Endothelial cell of umbilical vein (primary cell): ENCODE results near the gene NEDD9. TPM values are rescaled to one million over a fixed set of nuclear protein-coding genes. Genes with fewer than 3 reads are reported as not detected.

ENCODE experiments used
- BruUV-seq: library from RNA; stranded (reverse); fragments of 400-500 nt; replicated peaks from 2 replicates; lab custom pipeline; 2021; lab: Mats Ljungman, UMichigan
- CTCF ChIA-PET: fragments of 300-600, 350-600 bp; sonication (Branson Sonifier 250); formaldehyde crosslinking; loops from one replicate; lab custom pipeline; 2021; ENCODE audit warnings: antibody characterized with exemption, inconsistent platforms; lab: Charles Lee
- POLR2A ChIA-PET: fragments of 300-600, 350-600 bp; sonication (Branson Sonifier 250); formaldehyde crosslinking; loops from one replicate; lab custom pipeline; 2021; ENCODE audit warnings: antibody characterized with exemption, inconsistent platforms; lab: Charles Lee
- DNase-seq: peaks from one replicate; pipeline ENCODE4 v3.0.0-alpha.2; 2011; ENCODE audit warnings: low read depth, low spot score
- FAIRE-seq: peaks from 2 replicates; lab custom pipeline; 2011; peaks lifted over from hg19 to GRCh38; lab: Jason Lieb, UNC
- H2AFZ ChIP-seq: 2 replicates; pipeline ENCODE4 v1.6.0; 2012; ENCODE audit warnings: low read depth, low read length, control low read depth, inconsistent platforms
- H3K27ac ChIP-seq: 2 replicates; pipeline ENCODE4 v1.5.1; 2011; ENCODE audit warnings: low read depth, mild to moderate bottlenecking, control low read depth, low read length, moderate library complexity; ENCODE audit not compliant: insufficient read depth
- H3K27me3 ChIP-seq, 2 experiments: 2 replicates each; pipeline versions ENCODE4 v1.6.0 to v1.6.1; 2011; ENCODE audit warnings: low read length in 2 of 2, mixed read lengths in 1 of 2; ENCODE audit not compliant: control insufficient read depth in 2 of 2, insufficient read depth in 2 of 2
- H3K36me3 ChIP-seq, 2 experiments: 2 replicates in 1 of 2; 3 replicates in 1 of 2; pipeline ENCODE4 v1.5.1; 2011; ENCODE audit warnings: low read length in 2 of 2, mild to moderate bottlenecking in 1 of 2, moderate library complexity in 1 of 2; ENCODE audit not compliant: control insufficient read depth in 2 of 2, insufficient read depth in 2 of 2; ENCODE audit errors: extremely low read depth in 1 of 2
- H3K4me1 ChIP-seq: 3 replicates; pipeline ENCODE4 v1.5.1; 2011; ENCODE audit warnings: mild to moderate bottlenecking, low read length; ENCODE audit not compliant: control insufficient read depth, insufficient read depth; ENCODE audit errors: extremely low read depth
- H3K4me2 ChIP-seq: 2 replicates; pipeline ENCODE4 v1.6.1; 2011; ENCODE audit warnings: low read length, control low read depth, mixed read lengths; ENCODE audit not compliant: insufficient read depth
- H3K4me3 ChIP-seq, 3 experiments: fragments of 200-600 bp in 1 of 3; sonication (generic), shearing (Covaris generic) in 1 of 3; replicated peaks in 1 of 3; 2 replicates each; pipeline ENCODE4 v1.5.1; 2011 to 2016; ENCODE audit warnings: control low read depth in 3 of 3, low read length in 3 of 3, mild to moderate bottlenecking in 2 of 3, inconsistent platforms in 1 of 3, low read depth in 1 of 3, moderate library complexity in 1 of 3; ENCODE audit not compliant: insufficient read depth in 1 of 3
- H3K79me2 ChIP-seq: 2 replicates; pipeline ENCODE4 v1.6.0; 2012; ENCODE audit warnings: low read length, inconsistent platforms; ENCODE audit not compliant: control insufficient read depth, insufficient read depth
- H3K9ac ChIP-seq: replicated peaks from 2 replicates; pipeline ENCODE3; 2011; ENCODE audit warnings: low read length, control low read depth; ENCODE audit not compliant: insufficient read depth; ENCODE audit errors: extremely low read depth
- H3K9me1 ChIP-seq: replicated peaks from 3 replicates; pipeline ENCODE4 v1.6.0; 2011; ENCODE audit warnings: mild to moderate bottlenecking, low read length; ENCODE audit not compliant: control insufficient read depth, insufficient read depth; ENCODE audit errors: extremely low read depth
- H3K9me3 ChIP-seq: replicated peaks from 2 replicates; pipeline ENCODE4 v1.5.1; 2012; ENCODE audit warnings: low read length, inconsistent platforms; ENCODE audit not compliant: control insufficient read depth, insufficient read depth
- H4K20me1 ChIP-seq: replicated peaks from 2 replicates; pipeline ENCODE3; 2011; ENCODE audit warnings: mild to moderate bottlenecking, low read length; ENCODE audit not compliant: control insufficient read depth, insufficient read depth; ENCODE audit errors: extremely low read depth
- CTCF ChIP-seq, 2 donors: IDR thresholded peaks; 1 replicate in 1 of 2; 2 replicates in 1 of 2; pipeline ENCODE4 v1.5.1; 2011; ENCODE audit warnings: low read length in 2 of 2, mild to moderate bottlenecking in 2 of 2, moderate library complexity in 2 of 2, control low read depth in 1 of 2, inconsistent platforms in 1 of 2, low read depth in 1 of 2; ENCODE audit not compliant: insufficient read depth in 1 of 2; ENCODE audit errors: extremely low read depth in 1 of 2
- EZH2 ChIP-seq: IDR thresholded peaks from 2 replicates; pipeline ENCODE4 v1.6.1; 2012; ENCODE audit warnings: borderline replicate concordance, low read depth, mild to moderate bottlenecking, moderate library complexity, low read length, inconsistent platforms; ENCODE audit not compliant: severe bottlenecking
- FOS ChIP-seq: IDR thresholded peaks from 2 replicates; pipeline ENCODE4 v1.6.1; 2011; ENCODE audit warnings: mild to moderate bottlenecking, low read length, moderate library complexity, borderline replicate concordance; ENCODE audit not compliant: insufficient read depth
- GATA2 ChIP-seq: IDR thresholded peaks from 2 replicates; pipeline ENCODE4 v1.7.0; 2011; ENCODE audit warnings: low read depth, mild to moderate bottlenecking, moderate library complexity, mixed read lengths, low read length; ENCODE audit not compliant: insufficient read length, insufficient read depth
- JUN ChIP-seq: IDR thresholded peaks from 2 replicates; pipeline ENCODE4 v1.6.1; 2011; ENCODE audit warnings: borderline replicate concordance, low read depth; ENCODE audit not compliant: insufficient read length, insufficient read depth
- MYC ChIP-seq: IDR thresholded peaks from one replicate; pipeline ENCODE4 v1.6.1; 2011; ENCODE audit warnings: mild to moderate bottlenecking, low read depth, low read length
- POLR2A ChIP-seq: IDR thresholded peaks from 2 replicates; pipeline ENCODE4 v1.6.1; 2012; ENCODE audit warnings: low read depth, mild to moderate bottlenecking, control low read depth, low read length
- POLR2AphosphoS5 ChIP-seq: IDR thresholded peaks from 2 replicates; pipeline ENCODE4 v1.6.1; 2012; ENCODE audit warnings: low read depth, mild to moderate bottlenecking, control low read depth, low read length, moderate library complexity; ENCODE audit not compliant: insufficient read depth
- dilution Hi-C: fragments of 300-500 bp; cut with MboI; formaldehyde crosslinking; loops from one replicate; pipeline ENCODE4 v1.15.0; 2019; ENCODE audit warnings: low sequenced_read_pairs; ENCODE audit not compliant: extremely low pct_ligation_motif_present
- intact Hi-C: fragments of 100-400 bp; cut with micrococcal nuclease; formaldehyde crosslinking; loops from one replicate; pipeline ENCODE4 v1.10.0; 2022
- polyA plus RNA-seq, 4 experiments: library from polyadenylated mRNA; depleted of rRNA in 3 of 4; stranded (reverse) in 3 of 4; unstranded in 1 of 4; fragments of >200 nt; gene quantifications; 2 replicates each; pipeline versions ENCODE4 v1.2.1 to v1.2.3, GENCODE V29; 2011 to 2012; ENCODE audit warnings: missing spikeins in 1 of 4
- total RNA-seq: library from RNA; stranded (reverse); gene quantifications from 2 replicates; pipeline ENCODE4 v1.2.3, GENCODE V29; 2021
- TF ChIP-seq, protein P1 (sequence below): IDR thresholded peaks from 2 replicates; pipeline ENCODE4 v1.6.1; 2011; ENCODE audit not compliant: insufficient read depth, insufficient read length

Gene NEDD9
- total and polyA plus RNA-seq, 2 donors (not counting 3 experiments of a cell fraction or from before 2014, with no cell fraction given), result 55.2 to 61.0 TPM

GRCh38 chr6:11171952-11172351, 60.5 kb downstream of the NEDD9 start:
- Histone ChIP-seq H3K4me1 (no peaks in the 10 kb centered on the region), H3K9ac (no peak overlapping the region), H3K27me3 (no peaks in the 10 kb centered on the region), H3K9me1 (no peaks in the 10 kb centered on the region), H3K79me2 (no peaks in the 10 kb centered on the region), H4K20me1 (no peaks in the 10 kb centered on the region), H3K36me3 (no peaks in the 10 kb centered on the region), H3K27ac (no peak overlapping the region), H3K9me3 (no peaks in the 10 kb centered on the region), H3K4me3 (no peak overlapping the region), H3K4me2 (no peak overlapping the region), H2AFZ (no peak overlapping the region)
- POLR2A ChIA-PET, result no interaction called here
- DNase-seq, result no peak
- CTCF ChIA-PET, result interaction anchor here (0.8 to 6.2 kb wide), 22 partner anchors 8 to 404 kb away, joined by 3 to 70 read pairs (median 3); partner anchors contain the start of genes NEDD9 and SMIM13
- intact Hi-C loops (loop anchor here (1.0 kb wide), 5 partner anchors 28 to 324 kb away; partner anchors contain the start of gene NEDD9), dilution Hi-C loops (no loop called here)
- FAIRE-seq, result no peak
- TF ChIP-seq POLR2A (no peak), JUN (no peak), GATA2 (no peak), CTCF (IDR thresholded peaks at IDR 0.05; ENCODE audit: extremely low read depth in 1 of 2, insufficient read depth in 1 of 2, low read depth in 1 of 2, low read length in 2 of 2) (no peak), MYC (no peak), EZH2 (no peak), POLR2AphosphoS5 (no peak), FOS (no peak)
- TF ChIP-seq, protein P1, sequence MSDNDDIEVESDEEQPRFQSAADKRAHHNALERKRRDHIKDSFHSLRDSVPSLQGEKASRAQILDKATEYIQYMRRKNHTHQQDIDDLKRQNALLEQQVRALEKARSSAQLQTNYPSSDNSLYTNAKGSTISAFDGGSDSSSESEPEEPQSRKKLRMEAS, result no peak
- TSS peak; percentile 16 for BruUV-seq
